Coronary artery (tissue), 2 donors: ENCODE results near the gene B3GNT2.
"Not testable (repeated sequence)": the region's sequence is repeated elsewhere in the genome, so short reads cannot be mapped to it uniquely, and the experiment has no call there.

ENCODE experiments used
- DNase-seq: peaks from one replicate; pipeline ENCODE4 v3.0.0-alpha.2; 2017; ENCODE audit warnings: low spot score
- H3K27ac ChIP-seq, 2 donors: fragments of 200-600 bp; sonication (generic); one replicate each; pipeline ENCODE4 v1.5.1; 2016 to 2019
- H3K4me3 ChIP-seq: fragments of 200-600 bp; sonication (generic); 2 replicates; pipeline ENCODE4 v1.5.1; 2016; ENCODE audit warnings: mild to moderate bottlenecking, moderate library complexity
- TF ChIP-seq, protein P1 (sequence below): fragments of 200-600 bp; sonication (generic); IDR thresholded peaks from one replicate; pipeline ENCODE4 v1.5.1; 2019; ENCODE audit warnings: antibody characterized with exemption

B3GNT2 gene

DNA sequence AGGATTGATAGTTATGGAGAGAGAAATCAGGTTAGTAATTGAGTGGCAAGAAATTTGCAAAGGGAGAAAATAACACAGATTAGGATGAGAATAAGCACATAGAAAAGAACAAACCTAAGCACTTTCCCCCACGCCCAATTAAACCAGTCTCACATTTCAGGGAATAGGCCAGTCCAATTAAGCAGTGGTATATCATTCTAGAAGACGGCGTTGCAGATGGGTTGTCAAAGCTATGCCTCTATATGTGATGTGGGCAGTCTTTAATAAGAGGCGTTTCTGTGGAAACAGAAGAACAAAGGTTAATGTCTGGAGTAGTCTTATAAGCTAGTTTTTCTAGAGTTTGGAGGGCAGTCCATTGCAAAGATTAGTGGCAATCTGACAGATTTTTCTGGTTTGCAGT is 61.6 kb downstream of the B3GNT2 start:
- TF ChIP-seq, protein P1, sequence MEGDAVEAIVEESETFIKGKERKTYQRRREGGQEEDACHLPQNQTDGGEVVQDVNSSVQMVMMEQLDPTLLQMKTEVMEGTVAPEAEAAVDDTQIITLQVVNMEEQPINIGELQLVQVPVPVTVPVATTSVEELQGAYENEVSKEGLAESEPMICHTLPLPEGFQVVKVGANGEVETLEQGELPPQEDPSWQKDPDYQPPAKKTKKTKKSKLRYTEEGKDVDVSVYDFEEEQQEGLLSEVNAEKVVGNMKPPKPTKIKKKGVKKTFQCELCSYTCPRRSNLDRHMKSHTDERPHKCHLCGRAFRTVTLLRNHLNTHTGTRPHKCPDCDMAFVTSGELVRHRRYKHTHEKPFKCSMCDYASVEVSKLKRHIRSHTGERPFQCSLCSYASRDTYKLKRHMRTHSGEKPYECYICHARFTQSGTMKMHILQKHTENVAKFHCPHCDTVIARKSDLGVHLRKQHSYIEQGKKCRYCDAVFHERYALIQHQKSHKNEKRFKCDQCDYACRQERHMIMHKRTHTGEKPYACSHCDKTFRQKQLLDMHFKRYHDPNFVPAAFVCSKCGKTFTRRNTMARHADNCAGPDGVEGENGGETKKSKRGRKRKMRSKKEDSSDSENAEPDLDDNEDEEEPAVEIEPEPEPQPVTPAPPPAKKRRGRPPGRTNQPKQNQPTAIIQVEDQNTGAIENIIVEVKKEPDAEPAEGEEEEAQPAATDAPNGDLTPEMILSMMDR: no peak
- no peak for DNase-seq
- no peak overlapping the region for H3K27ac ChIP-seq
- no peak overlapping the region for H3K4me3 ChIP-seq

DNA sequence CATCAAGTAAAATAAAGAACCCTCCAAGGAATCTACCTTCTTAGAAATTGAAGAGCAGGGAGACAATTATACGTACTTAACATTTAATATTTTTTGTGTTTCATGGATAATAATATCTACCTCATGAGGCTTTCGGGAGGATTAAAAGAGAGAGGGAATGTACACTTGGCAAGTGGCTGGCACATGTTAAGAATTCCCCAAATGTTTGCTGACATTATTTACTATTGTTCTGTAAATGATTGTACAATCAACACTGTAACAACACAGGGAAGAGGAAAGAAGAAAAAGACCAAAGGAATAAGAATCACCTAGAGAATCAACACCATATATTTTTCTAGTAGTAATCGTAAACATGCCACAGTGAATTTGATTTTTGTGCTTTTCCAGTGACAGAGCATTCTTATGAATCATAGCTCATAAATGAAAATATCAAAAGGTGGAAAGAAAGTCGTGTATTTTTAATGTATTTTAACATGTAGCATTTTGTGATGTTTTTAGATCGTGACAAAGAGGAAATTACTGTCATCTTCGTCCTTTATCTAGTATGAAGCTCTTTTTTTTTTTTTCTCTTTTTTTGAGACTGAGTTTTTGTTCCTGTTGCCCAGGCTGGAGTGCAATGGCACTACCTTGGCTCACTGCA is 67.3 kb downstream of the B3GNT2 start:
- no peak overlapping the region for H3K27ac ChIP-seq
- no peak for DNase-seq
- TF ChIP-seq, protein P1: no peak
- no peak overlapping the region for H3K4me3 ChIP-seq

DNA sequence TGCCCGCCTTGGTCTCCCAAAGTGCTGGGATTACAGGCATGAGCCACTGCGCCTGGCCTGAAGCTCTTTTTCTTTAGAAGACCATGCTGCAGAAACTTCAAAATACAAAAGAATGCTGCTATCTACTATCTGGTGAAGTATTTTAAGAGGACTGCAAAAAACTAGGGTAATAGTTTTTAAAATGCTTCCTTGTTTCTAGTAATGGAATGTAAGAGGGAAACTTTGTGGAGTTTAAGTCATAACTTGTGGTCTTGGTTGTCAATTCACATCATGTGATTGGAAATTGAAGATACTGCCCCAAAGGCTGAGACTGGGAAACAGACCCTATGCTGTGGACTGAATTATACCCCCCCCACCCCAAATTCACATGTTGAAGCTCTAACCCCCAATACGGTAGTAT is 68.3 kb downstream of the B3GNT2 start:
- DNase-seq: no peak
- no peak overlapping the region for H3K4me3 ChIP-seq
- no peak overlapping the region for H3K27ac ChIP-seq
- TF ChIP-seq, protein P1: no peak

DNA sequence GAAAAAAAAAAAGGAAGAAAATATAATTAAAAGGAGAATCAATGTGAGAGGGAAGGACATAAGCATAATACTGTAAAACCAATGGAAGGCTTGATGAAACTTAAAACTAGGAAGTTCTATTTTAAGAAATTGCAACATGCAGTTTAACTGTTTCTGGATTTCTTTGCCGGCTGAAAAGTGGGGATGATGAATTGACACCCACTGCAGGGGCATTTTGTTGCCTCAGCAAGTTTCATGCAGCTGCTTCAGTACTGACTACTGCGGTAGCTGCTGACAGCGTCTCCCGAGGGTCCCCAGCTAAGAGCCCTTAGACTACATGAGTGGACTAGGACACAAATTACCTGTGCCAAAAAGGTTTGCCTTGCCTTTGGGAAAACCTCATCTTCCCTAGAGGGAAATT is 69.2 kb downstream of the B3GNT2 start:
- H3K4me3 ChIP-seq: no peak overlapping the region
- TF ChIP-seq, protein P1: no peak
- DNase-seq: no peak
- no peak overlapping the region for H3K27ac ChIP-seq

DNA sequence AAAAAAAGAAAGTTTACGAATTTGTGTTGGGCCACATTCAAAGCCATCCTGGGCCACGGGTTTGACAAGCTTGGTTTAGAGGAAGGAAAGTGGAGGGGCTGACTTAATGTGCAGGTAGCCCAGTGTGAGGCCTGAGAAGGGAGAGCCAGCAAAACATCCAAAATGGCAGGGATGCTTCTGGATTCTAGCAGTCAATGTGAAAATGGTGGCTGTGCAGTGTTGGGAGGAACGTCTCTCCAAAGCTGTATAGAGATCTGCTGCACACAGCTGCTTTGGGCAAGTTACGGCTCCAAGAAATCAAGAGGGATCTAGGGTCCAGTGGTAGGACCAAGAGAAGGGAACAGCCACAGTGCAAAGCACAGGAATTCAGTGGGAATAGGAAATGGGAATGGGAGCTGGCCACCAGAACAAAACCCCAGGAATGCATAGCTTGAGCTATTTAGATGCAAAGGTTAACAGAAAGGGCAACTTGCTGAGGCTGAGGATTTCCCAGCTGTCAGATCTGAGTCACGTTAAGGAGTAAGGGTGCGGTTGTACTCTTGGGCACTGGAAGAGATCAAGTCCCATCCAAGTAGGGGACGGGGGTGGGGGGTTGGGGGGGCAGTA is 70.6 kb downstream of the B3GNT2 start:
- no peak overlapping the region for H3K27ac ChIP-seq
- TF ChIP-seq, protein P1: no peak
- DNase-seq: no peak
- H3K4me3 ChIP-seq: no peak overlapping the region

DNA sequence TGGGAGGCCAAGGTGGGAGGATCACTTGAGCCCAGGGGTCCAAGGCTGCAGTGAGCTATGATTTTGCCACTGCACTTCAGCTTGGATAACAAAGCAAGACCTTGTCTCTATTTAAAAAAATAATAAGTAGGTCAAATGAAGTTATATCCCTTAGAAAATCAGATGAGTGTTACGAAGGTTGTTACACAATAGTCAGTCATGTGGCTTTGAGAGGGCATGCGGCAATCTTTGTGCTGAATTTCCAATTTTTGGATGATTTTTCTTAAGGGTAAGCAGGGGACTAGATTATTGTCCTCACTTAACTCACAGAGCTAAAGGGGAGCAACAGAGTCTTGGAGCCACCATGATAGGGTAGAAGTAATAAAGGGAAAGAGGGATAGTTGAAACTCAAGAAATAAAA is 71.8 kb downstream of the B3GNT2 start:
- Histone ChIP-seq H3K4me3 (no peak overlapping the region), H3K27ac (no peak overlapping the region)
- TF ChIP-seq, protein P1: no peak
- DNase-seq: no peak

DNA sequence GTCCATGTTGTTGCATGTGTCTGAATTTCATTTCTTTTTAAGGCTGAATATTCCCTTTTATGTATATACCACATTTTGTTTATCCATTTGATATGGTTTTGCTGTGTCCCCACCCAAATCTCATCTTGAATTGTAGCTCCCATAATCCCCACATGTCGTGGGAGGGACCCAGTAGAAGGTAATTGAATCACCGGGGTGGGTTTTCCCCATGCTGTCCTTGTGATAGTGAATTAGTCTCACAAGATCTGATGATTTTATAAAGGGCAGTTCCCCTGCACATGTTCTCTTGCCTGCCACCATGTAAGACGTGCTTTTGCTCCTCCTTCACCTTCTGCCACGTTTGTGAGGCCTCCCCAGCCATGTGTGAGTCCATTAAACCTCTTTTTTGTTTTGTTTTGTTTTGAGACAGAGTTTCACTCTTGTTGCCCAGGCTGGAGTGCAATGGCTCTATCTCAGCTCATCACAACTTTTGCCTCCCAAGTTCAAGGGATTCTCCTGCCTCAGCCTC is 72.8 kb downstream of the B3GNT2 start:
- not testable (repeated sequence) for DNase-seq, H3K27ac ChIP-seq, H3K4me3 ChIP-seq
